Type B pancreatic cell (in vitro differentiated cells): ENCODE results near the gene GNAO1. TPM values are rescaled to one million over a fixed set of nuclear protein-coding genes. Genes with fewer than 3 reads are reported as not detected.

Experiments
- DNase-seq: peaks from one replicate; pipeline ENCODE4 v3.0.0; 2021; ENCODE audit warnings: mixed read lengths; ENCODE audit not compliant: unreplicated experiment; ENCODE audit errors: extremely low spot score
- H3K27ac Mint-ChIP-seq: 2 replicates; pipeline ENCODE4 v1.8.0; 2021; ENCODE audit warnings: mild to moderate bottlenecking, mixed read lengths
- H3K27me3 Mint-ChIP-seq: 2 replicates; pipeline ENCODE4 v1.8.0; 2021; ENCODE audit warnings: mixed read lengths
- H3K36me3 Mint-ChIP-seq: 2 replicates; pipeline ENCODE4 v1.8.0; 2021; ENCODE audit warnings: mixed read lengths
- H3K4me1 Mint-ChIP-seq: one replicate; pipeline ENCODE4 v1.8.0; 2021; ENCODE audit warnings: mixed read lengths; ENCODE audit not compliant: unreplicated experiment
- H3K4me3 Mint-ChIP-seq: 2 replicates; pipeline ENCODE4 v1.8.0; 2021; ENCODE audit warnings: mild to moderate bottlenecking, mixed read lengths
- H3K9me3 Mint-ChIP-seq: 2 replicates; pipeline ENCODE4 v1.8.0; 2021; ENCODE audit warnings: mixed read lengths
- total RNA-seq: library from RNA; stranded (reverse); gene quantifications from 2 replicates; pipeline ENCODE4 v1.2.1, GENCODE V29; 2021; ENCODE audit warnings: low replicate concordance
- TF ChIP-seq, protein P1 (sequence below): fragments of 200-600 bp; sonication (generic); conservative IDR thresholded peaks from 2 replicates; pipeline ENCODE4 v1.5.0; 2021; ENCODE audit warnings: antibody characterized with exemption, mild to moderate bottlenecking

Gene GNAO1
- total RNA-seq, 1 donor from 2014 or later: 13.2 TPM

DNA sequence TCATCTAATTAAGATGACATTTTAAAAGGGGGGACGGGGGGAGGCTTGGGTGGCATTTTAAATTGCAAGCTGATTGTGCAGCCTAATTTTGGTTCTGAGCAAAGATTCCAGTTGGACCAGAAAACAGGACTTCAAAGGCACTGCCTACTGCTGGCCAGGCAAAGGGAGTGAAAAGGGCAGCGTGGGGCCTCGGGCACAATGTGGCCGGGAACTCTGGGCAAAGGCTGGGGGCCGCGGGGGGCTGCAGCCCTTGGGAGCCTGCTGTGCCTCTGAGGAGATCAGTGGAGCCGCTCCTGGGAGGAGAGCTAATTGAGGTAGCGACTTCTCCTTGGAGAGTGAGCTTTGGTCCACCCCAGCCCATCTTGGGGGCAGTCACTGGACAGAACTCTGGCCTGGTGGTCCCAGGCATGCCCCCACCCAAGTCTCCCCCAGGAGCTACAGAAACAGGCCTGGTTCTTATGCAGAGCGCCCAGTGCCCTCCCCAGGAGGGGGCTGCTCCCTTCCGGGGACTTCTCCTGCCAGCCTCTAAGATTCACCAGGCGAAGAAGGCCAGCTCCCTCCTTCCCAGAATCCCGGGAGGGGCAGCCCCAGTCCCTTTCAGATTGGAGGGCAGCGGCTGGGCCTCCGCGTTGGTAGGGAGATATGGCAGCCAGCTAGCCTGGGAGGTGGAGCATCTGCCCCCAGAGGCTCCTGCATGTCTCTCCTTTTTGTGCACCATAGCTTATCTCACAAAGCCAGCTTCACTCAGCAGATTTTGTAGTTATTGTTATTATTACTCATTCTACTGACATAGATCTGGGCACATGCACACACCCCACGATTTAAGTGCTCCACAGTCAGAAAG, 115.6 kb downstream of the GNAO1 start:
- no peaks in the 10 kb centered on the region for H3K9me3 Mint-ChIP-seq
- peaks cover 14% of the 10 kb centered on the region for H3K4me1 Mint-ChIP-seq
- H3K4me3 Mint-ChIP-seq: no peak overlapping the region
- no peak for DNase-seq
- TF ChIP-seq, protein P1, sequence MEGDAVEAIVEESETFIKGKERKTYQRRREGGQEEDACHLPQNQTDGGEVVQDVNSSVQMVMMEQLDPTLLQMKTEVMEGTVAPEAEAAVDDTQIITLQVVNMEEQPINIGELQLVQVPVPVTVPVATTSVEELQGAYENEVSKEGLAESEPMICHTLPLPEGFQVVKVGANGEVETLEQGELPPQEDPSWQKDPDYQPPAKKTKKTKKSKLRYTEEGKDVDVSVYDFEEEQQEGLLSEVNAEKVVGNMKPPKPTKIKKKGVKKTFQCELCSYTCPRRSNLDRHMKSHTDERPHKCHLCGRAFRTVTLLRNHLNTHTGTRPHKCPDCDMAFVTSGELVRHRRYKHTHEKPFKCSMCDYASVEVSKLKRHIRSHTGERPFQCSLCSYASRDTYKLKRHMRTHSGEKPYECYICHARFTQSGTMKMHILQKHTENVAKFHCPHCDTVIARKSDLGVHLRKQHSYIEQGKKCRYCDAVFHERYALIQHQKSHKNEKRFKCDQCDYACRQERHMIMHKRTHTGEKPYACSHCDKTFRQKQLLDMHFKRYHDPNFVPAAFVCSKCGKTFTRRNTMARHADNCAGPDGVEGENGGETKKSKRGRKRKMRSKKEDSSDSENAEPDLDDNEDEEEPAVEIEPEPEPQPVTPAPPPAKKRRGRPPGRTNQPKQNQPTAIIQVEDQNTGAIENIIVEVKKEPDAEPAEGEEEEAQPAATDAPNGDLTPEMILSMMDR: no peak
- H3K27ac Mint-ChIP-seq: no peak overlapping the region
- H3K27me3 Mint-ChIP-seq: no peaks in the 10 kb centered on the region
- H3K36me3 Mint-ChIP-seq: no peaks in the 10 kb centered on the region

DNA sequence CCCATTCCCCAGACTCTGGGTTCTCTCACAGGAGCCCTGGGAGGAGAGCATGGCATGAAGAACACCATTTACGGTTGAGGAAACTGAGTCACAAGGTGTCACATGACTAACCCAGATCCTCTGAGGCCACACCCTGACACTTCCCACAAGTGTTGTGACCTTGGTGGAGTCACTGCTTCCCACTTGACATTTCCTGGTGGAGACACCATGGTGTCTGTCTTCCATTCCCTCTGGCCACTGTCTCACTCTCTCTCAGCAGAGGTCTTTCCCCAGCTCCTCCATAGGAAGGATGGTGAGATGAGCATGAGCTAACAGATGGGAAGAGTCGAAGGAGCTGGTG, 116.2 kb downstream of the GNAO1 start:
- TF ChIP-seq, protein P1: no peak
- H3K27me3 Mint-ChIP-seq: no peaks in the 10 kb centered on the region
- DNase-seq: no peak
- peaks cover 14% of the 10 kb centered on the region for H3K4me1 Mint-ChIP-seq
- no peaks in the 10 kb centered on the region for H3K9me3 Mint-ChIP-seq
- H3K4me3 Mint-ChIP-seq: no peak overlapping the region
- H3K27ac Mint-ChIP-seq: no peak overlapping the region
- H3K36me3 Mint-ChIP-seq: no peaks in the 10 kb centered on the region

DNA sequence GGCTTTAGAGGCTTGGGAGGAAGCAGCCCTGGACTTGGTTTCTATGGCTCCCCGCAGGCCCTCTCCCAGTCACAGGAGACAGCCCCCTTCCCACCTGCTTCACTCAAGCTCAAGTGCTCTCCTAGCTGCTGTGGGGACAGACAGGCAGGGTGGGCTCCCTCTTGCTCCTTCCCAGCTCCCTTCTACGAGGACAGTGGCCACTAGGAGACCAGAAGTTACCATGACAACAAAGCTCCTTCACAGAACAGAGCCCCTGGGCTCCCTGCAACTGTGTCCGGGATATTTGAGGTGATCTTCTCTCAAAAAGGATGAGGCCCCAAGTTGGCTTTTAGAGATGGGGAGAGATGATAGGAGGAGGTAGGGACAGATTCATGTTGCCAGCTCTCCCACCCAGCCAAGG, 117.7 kb downstream of the GNAO1 start:
- no peaks in the 10 kb centered on the region for H3K27me3 Mint-ChIP-seq
- TF ChIP-seq, protein P1: no peak
- H3K9me3 Mint-ChIP-seq: no peaks in the 10 kb centered on the region
- DNase-seq: no peak
- H3K4me1 Mint-ChIP-seq: peaks cover 14% of the 10 kb centered on the region
- no peak overlapping the region for H3K4me3 Mint-ChIP-seq
- H3K27ac Mint-ChIP-seq: no peak overlapping the region
- H3K36me3 Mint-ChIP-seq: no peaks in the 10 kb centered on the region

DNA sequence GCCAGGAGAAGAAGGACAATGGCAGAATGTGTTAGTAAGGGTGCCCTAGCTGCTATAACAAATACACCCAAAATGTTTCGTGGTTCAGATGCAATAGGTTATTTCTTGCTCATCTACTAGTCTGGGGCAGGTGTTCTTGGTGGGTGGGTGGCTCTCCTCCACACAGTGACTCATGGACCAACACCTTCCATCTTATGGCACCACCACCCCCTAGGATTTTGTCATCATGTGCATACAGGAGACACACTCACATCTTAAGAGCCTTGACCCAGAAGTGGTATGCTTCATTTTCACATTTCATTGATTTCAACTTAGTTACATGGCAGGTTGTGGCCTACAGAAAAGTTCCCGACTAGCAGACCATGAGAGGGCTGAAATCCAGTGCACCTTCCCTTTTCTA, 119.4 kb downstream of the GNAO1 start:
- Mint-ChIP-seq H3K9me3 (no peaks in the 10 kb centered on the region), H3K4me1 (peaks cover 8% of the 10 kb centered on the region), H3K4me3 (no peak overlapping the region), H3K27ac (no peak overlapping the region), H3K27me3 (no peaks in the 10 kb centered on the region), H3K36me3 (no peaks in the 10 kb centered on the region)
- TF ChIP-seq, protein P1: no peak
- no peak for DNase-seq

DNA sequence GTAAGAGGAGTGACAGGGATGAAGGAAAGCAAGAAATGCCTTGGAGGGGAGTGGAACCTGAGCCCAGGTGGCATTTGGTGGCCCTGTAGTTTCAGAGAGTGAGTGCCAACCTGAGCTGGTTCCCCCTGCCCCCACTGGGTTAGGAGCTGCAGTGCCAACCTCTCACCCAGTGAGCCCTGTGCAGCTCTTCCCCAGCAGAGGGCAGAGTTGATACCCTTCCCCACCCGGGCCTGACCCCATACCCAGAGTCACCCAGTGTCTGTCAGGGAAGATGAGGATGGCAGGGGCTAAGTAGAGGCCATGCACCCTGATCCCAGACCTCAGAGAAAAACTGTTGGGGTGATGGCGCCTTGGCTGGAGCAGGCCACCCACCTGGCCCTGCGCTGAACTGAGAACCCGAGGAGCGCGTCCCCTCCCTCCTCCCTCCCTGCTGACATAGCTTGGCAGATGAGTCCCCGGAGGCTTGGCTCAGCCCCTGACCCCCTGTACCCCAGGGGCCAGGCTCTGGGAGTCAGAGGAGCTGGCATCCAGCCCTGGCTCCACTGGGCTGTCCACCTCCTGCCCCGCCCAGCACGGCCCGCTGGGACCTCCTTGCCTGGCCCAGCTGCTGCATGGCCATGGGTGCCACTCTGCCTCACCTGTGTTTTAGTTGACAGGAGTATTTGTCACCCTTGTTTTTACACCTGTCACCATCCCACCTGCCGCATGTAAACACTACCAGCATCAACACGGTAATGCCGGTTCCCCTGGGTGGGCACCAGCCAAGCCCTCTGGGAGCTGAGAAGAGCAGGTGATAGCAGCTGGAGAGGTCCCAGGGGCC, 120.1 kb downstream of the GNAO1 start:
- no peak overlapping the region for H3K27ac Mint-ChIP-seq
- H3K27me3 Mint-ChIP-seq: no peaks in the 10 kb centered on the region
- H3K36me3 Mint-ChIP-seq: no peaks in the 10 kb centered on the region
- H3K4me3 Mint-ChIP-seq: no peak overlapping the region
- no peaks in the 10 kb centered on the region for H3K9me3 Mint-ChIP-seq
- no peak for DNase-seq
- peaks cover 2% of the 10 kb centered on the region for H3K4me1 Mint-ChIP-seq
- TF ChIP-seq, protein P1: peak; percentile 31
